ENCODE results near the gene USP14.
"Not testable (repeated sequence)": the region's sequence is repeated elsewhere in the genome, so short reads cannot be mapped to it uniquely, and the experiment has no call there.

Gene USP14

DNA sequence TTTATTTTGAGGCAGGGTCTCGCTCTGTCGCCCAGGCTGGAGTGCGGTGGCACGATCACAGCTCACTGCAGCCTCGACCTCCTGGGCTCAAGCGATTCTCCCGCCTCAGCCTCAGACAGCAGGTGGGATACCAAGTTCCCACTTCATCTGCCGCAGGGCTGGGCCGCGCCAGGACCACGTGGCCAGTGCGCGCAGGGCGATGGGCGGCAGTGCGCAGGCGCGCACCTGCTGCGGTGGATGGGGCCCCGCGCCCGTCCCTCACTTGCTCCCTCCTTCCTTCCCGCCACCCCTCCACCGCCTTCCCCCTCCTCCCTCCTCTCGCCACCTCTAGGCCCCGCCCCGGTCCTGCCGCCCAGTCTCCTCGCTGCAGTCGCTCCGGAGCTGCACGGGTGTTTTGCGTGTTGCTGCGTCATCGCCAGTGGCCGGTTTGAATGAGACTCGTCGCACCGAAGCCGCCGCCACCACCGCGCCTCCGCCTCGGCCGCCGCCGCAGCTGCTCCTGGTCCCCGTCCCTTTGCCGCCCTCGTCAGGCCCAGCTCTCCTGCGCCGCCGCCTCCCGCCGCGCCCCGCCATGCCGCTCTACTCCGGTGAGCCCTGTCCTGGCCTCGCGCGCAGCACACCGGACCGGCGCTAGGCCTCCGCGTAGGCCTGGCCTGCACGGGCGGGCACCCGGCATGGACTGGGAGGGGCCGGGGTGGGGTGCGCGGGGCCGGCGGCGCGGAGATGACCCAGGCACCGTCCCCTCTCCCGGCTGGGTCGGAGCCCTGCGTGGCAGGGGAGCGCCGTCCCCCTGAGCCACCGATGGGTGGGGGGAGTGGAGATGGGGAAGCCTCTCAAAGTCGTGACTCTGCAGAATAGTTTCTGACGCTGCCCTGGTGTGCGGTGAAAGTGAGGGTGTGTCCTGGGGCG is at the start of gene USP14:
Gene USP14 (plus strand): TSS at position 430 of the 909 bp plus-strand sequence. CDS start 142 bp downstream, at position 572.
- DNase-seq, result peak; percentile 80

DNA sequence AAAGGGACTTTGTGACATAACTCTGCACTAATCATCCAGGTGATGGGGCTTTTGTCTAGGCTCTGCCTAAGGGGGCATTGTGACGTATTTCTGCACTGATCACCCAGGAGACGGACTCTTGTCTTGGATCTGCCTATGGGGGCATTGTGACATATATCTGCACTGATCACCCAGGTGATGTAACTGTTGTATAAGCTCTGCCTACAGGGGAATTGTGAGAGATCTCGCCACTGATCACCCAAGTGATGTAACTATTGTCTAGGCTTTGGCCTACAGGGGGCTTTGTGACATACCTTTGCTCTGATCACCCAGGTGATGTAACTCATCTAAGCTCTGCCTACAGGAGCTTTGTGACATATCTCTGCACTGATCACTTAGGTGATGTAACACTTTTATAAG is 49.7 kb upstream of the USP14 start:
- DNase-seq, result not testable (repeated sequence)

- not testable (repeated sequence) for DNase-seq
Measured at GRCh38 chr18:109130-109921, 49.0 kb upstream of the USP14 start.

DNA sequence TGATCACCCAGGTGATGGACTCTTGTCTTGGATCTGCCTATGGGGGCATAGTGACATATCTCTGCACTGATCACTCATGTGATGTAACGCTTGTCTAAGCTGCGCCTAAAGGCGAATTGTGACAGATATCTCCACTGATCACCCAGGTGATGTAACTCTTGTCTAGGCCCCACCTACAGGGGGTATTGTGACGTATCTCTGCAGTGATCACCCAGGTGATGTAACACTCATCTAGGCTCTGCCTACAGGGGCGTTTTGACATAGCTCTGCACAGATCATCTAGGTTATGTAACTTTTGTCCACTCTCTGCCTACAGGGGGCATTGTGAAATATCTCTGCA is 48.5 kb upstream of the USP14 start:
- DNase-seq, result not testable (repeated sequence)

GRCh38 chr18:110351-111201 is 47.8 kb upstream of the USP14 start:
- not testable (repeated sequence) for DNase-seq

DNA sequence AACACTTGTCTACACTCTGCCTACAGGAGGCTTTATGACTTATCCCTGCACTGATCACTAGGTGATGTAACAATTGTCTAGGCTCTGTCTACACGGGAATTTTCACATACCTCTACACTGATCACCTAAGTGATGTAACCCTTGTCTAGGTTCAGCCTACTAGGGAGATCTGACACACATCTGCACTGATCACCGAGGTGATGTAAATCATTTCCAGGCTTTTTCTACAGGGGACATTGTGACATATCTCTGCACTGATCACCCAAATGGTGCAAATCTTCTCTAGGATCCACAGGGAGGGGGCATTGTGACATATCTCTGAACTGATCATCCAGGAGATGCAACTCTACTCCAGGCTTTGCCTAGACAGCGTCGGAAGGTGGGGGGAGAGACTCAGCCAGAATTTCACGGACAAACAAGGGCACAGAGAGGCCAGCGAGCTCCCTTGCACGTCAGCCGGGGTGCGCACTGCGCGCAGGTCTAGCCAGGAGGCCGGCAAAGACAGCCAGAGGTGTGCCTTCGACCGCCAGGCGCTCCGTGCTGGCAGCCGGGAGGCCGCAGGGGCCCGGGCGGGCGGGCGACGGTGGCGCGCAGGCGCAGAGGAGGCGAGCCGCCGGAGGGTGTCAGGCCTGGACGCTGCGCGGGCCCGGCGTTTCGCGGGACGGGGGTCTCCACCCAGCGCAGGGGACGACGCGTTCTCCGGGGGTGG is 46.9 kb upstream of the USP14 start:
- DNase-seq, result no peak

GRCh38 chr18:112015-112733 is 46.2 kb upstream of the USP14 start:
- not testable (repeated sequence) for DNase-seq

DNA sequence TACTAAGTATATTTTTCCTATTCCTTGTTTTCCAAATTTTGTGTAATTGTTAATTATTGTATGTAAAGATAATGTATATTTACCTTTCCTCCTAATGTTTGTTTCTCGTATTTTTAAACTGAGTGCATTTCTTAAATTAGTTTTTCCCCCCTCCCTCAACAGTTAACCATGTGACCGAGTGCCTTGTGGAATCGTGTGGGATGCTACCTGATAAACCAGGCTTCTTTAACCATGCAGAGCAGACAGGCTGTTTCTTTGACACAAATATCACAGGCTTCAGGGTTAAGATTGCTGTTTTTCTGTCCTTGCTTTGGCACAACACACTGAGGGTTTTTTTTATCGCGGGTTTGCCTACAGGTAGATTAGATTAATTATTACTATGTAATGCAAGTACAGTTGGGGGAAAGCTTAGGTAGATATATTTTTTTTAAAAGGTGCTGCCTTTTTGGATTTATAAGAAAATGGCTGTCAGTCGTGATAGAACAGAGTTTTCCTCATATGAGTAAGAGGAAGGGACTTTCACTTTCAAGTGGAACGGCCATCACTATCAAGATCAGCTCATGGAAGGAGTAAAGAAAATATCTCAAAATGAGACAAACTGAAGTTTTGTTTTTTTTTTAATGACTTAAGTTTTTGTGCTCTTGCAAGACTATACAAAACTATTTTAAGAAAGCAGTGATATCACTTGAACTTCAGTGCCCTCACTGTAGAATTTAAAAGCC is 37.7 kb upstream of the USP14 start:
- DNase-seq, result not testable (repeated sequence)

DNA sequence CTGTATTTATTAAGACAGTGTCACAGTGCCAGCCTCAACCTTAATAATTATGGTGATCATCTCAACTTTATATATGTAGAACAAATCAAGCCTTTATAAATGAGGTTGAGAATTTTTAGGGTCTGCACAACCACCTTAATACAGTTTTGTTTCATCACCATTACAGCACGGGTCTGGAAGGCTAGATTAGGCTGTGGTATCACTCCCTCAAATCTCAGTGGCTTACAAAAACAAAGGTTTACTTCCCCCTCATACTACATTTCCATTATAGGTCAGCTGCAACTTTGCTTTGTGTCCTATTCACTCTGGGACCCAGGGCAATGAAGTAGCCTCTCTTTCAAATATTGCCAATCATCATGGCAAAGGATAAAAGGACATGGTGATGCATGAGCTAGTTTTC is 23.3 kb upstream of the USP14 start:
- DNase-seq, result no peak

GRCh38 chr18:136433-136832 is 21.9 kb upstream of the USP14 start:
- DNase-seq, result no peak

DNA sequence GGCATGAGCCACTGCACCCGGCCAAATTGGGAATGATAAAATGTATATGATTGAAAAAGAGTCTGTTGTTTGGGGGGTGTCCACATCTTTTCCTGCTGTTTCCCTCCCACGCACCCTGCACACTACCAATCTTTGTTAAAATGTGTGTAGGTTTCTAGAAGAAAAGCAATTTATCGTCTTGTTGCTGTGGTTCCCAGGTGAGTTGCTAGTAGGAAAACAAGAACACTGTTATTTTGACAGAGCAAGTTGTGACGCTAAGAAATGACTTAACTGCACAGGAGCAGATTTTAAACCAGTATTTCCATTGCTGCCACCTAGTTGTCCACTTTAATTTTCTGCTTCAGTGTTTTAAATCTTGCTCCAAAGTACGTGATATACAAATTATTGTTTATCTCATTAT is 21.0 kb upstream of the USP14 start:
- DNase-seq, result no peak

- DNase-seq, result no peak
Measured at GRCh38 chr18:140670-141266, 17.6 kb upstream of the USP14 start.

DNA sequence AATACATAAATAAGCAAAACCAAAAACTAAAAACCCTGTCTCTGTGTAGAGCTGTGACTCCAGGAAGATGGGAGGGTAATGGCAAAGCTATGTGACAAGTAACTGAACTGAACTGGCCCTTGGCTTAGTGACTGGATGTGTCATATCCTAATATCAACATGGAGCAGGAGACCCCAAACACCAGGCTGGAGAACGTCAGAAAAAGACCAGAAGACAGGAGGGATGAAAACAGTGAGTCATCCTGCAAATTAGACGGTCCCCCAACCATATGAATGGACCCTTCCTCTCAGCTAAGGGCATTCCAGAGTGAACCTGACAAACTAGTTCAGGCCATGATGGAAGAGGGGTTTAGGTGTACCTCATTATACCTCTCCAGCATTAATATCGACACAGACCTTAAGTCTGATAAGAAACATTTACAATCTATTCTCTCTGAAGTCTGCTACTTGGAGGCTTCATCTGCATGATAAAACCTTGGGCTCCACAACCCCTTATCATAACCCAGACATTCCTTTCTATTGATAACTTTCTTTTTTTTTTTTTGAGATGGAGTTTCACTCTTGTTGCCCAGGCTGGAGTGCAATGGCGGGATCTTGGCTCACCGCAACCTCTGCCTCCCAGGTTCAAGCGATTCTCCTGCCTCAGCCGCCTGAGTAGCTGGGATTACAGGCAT is 15.6 kb upstream of the USP14 start:
- not testable (repeated sequence) for DNase-seq

- no peak for DNase-seq
Measured at GRCh38 chr18:148841-149240, 9.5 kb upstream of the USP14 start.

GRCh38 chr18:154151-154550 is 4.2 kb upstream of the USP14 start:
- DNase-seq, result no peak

DNA sequence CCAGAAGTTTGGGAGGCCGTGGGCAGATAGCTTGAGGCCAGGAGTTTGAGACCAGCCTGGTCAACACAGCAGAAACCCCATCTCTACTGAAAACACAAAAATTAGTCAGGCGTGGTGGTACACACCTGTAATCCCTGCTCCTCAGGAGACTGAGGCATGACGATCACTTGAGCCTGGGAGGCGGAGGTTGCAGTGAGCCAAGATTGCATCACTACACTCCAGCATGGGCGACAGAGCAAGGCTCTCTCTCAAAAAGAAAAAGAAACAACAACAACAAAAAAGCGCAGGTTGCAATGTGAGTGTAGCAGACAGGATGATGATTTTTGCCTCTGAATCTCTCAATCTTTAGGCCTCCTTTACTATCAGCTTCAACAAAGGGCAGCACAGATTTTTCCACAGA is 2.7 kb upstream of the USP14 start:
- no peak for DNase-seq

DNA sequence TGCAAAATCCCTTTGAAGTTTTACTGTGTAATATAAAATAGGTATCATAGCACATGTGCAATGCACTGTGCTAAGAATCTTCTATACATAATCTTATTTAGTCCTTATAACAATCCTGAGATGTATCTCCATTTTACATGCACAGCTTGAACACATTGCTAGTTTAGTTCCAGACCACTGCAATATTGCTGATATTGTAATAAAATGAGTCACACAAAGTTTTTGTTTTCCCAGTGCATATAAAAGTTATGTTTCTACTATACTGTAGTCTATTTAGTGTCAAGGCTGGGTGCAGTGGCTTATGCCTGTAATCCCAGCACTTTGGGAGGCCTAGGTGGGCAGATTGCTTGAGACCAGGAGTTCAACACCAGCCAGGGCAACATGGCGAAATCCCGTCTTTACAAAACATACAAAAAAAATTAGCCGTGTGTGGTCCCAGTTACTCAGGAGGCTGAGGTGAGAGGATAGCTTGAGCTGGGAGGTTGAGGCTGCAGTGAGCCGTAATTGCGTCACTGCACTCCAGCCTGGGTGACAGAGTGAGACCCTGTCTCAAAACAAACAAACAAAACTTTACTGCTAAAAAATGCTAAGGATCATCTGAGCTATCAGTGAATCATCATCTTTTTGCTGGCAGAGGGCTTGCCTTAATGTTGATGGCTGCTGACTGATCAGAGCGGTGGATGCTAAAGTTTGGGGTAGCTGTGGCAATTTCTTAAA is 1.7 kb upstream of the USP14 start:
- no peak for DNase-seq

DNA sequence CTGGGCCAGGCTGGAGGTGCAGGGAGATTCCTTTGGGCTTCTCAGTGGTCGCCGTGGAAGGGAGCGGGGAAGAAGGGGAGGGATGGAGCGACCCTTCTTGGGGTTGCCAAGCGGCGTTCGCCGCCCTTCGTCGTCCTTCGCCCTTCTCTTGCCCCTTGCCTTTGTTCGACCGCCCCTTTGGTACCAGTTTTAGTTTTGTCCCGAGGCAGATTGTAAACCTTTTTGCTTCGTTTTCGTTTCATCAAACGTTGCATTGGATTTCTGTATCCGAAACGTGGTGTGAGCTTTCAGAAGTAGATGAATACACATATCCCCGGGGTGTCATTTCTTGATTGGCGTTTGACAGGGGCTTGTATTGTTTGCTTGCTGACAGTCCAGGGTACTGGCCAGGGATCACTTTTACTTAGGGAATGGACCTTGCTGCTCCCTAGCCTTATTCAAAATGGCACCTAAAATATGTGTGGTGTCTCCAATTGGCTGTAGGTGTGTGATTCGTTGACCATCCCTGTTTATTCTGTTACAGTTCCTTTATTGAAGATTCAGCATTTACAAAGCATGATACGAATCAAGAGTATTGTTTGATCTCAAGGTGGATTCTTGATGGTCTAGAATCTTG is 788 bp downstream of the USP14 start:
- no peak for DNase-seq

DNA sequence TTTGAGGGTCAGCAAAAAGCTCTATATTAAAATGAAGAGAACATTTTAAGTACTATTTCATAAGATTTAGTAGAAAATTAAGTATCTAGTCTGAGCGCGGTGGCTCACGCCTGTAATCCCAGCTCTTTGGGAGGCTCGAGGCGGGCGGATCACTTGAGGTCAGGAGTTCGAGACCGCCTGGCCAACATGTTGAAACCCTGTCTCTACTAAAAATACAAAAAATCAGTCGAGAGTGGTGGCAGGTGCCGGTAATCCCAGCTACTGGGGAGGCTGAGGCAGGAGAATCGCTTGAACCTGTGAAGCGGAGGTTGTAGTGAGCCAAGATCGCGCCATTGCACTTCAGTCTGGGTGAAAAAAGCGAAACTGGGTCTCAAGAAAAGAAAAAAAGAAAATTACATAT is 1.6 kb downstream of the USP14 start:
- DNase-seq, result no peak
